Endometrium (tissue), 2 donors: ENCODE measurements around the gene GIMAP6.
"Not testable (repeated sequence)": the region's sequence is repeated elsewhere in the genome, so short reads cannot be mapped to it uniquely, and the experiment has no call there.

Experiments used
- FAIRE-seq: peaks from 2 replicates; lab custom pipeline; 2012; peaks lifted over from hg19 to GRCh38; lab: Jason Lieb, UNC
- donor health status: control.
- donor health status: control.

Gene GIMAP6

GRCh38 chr7:150585199-150585598 is 47.0 kb downstream of the GIMAP6 start:
- FAIRE-seq, result no peak

GRCh38 chr7:150580638-150581394 is 51.4 kb downstream of the GIMAP6 start:
- FAIRE-seq, result no peak

- not testable (repeated sequence) for FAIRE-seq
These were observed 52.1 kb downstream of the GIMAP6 start for GRCh38 chr7:150579979-150580637.
